Activated B cell treated with CpG ODN at 0.5 μM for 24 hours (primary cell): Measurements from ENCODE around the gene TRUB2. TPM values are rescaled to one million over a fixed set of nuclear protein-coding genes. Genes with fewer than 3 reads are reported as not detected.
"Not testable (repeated sequence)": the region's sequence is repeated elsewhere in the genome, so short reads cannot be mapped to it uniquely, and the experiment has no call there.

Experiments used
- ATAC-seq: fragments of 200-7000 bp; cut with Tn5 transposase; one replicate; pipeline ENCODE4 v1.10.0; 2021; ENCODE audit warnings: low read depth, mild to moderate bottlenecking, moderate library complexity
- CTCF ChIA-PET: fragments of 350-600 bp; sonication (Branson Sonifier 250); formaldehyde crosslinking; loops from one replicate; lab custom pipeline; 2021; ENCODE audit warnings: antibody characterized with exemption; lab: Charles Lee
- POLR2A ChIA-PET: fragments of 350-600 bp; sonication (Branson Sonifier 250); formaldehyde crosslinking; loops from one replicate; lab custom pipeline; 2021; ENCODE audit warnings: antibody characterized with exemption; lab: Charles Lee
- DNase-seq: peaks from one replicate; pipeline ENCODE4 v3.0.0; 2022
- H3K27ac Mint-ChIP-seq: one replicate; pipeline ENCODE4 v1.8.0; 2020; ENCODE audit warnings: mixed read lengths
- H3K27me3 Mint-ChIP-seq: one replicate; pipeline ENCODE4 v1.8.0; 2021; ENCODE audit warnings: mixed read lengths
- H3K36me3 Mint-ChIP-seq: one replicate; pipeline ENCODE4 v1.8.0; 2021; ENCODE audit warnings: low read depth, mixed read lengths
- H3K4me1 Mint-ChIP-seq: one replicate; pipeline ENCODE4 v1.8.0; 2021; ENCODE audit warnings: mixed read lengths
- H3K4me3 Mint-ChIP-seq: one replicate; pipeline ENCODE4 v1.8.0; 2020; ENCODE audit warnings: mild to moderate bottlenecking, mixed read lengths
- H3K9me3 Mint-ChIP-seq: one replicate; pipeline ENCODE4 v1.8.0; 2020; ENCODE audit warnings: mixed read lengths
- intact Hi-C: fragments of 100-400 bp; cut with micrococcal nuclease; formaldehyde crosslinking; loops from one replicate; pipeline ENCODE4 v1.15.1; 2024
- total RNA-seq: library from RNA; stranded (reverse); gene quantifications from 2 replicates; pipeline ENCODE4 v1.2.3, GENCODE V29; 2022
- TF ChIP-seq, protein P1 (sequence below): fragments of 200-600 bp; IDR thresholded peaks from one replicate; pipeline ENCODE4 v1.8.0; 2022; ENCODE audit warnings: antibody characterized with exemption, mild to moderate bottlenecking

The TRUB2 gene
- total RNA-seq, 1 donor from 2014 or later: 32.6 TPM

DNA sequence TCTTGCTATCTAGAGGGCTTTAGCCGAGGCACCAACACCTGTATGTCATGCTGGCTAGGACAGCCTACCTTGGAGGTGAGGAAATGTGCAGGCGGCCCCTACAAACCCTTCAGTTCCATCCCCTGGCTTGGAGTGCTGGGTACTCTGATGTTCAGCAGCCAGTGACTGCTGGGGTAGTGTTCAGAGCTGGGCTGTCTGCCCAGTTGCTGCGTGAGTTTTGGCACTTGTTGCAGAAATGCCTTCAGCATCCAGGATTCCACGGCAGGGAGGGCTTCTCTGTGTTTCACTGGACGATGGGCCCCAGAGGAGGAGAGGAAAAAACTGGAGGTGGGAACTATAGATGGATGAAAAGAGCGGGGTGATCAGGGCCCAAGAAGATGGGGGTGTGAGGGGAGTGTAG lies 35.8 kb downstream of the TRUB2 start:
- CTCF ChIA-PET: no interaction called here
- no peak for DNase-seq
- Mint-ChIP-seq H3K4me1 (peaks cover 7% of the 10 kb centered on the region), H3K9me3 (no peaks in the 10 kb centered on the region), H3K4me3 (no peak overlapping the region), H3K27me3 (no peaks in the 10 kb centered on the region), H3K36me3 (peaks cover 17% of the 10 kb centered on the region), H3K27ac (no peak overlapping the region)
- TF ChIP-seq, protein P1, sequence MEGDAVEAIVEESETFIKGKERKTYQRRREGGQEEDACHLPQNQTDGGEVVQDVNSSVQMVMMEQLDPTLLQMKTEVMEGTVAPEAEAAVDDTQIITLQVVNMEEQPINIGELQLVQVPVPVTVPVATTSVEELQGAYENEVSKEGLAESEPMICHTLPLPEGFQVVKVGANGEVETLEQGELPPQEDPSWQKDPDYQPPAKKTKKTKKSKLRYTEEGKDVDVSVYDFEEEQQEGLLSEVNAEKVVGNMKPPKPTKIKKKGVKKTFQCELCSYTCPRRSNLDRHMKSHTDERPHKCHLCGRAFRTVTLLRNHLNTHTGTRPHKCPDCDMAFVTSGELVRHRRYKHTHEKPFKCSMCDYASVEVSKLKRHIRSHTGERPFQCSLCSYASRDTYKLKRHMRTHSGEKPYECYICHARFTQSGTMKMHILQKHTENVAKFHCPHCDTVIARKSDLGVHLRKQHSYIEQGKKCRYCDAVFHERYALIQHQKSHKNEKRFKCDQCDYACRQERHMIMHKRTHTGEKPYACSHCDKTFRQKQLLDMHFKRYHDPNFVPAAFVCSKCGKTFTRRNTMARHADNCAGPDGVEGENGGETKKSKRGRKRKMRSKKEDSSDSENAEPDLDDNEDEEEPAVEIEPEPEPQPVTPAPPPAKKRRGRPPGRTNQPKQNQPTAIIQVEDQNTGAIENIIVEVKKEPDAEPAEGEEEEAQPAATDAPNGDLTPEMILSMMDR: no peak
- POLR2A ChIA-PET: no interaction called here
- no peak for ATAC-seq
- intact Hi-C loops: no loop called here

DNA sequence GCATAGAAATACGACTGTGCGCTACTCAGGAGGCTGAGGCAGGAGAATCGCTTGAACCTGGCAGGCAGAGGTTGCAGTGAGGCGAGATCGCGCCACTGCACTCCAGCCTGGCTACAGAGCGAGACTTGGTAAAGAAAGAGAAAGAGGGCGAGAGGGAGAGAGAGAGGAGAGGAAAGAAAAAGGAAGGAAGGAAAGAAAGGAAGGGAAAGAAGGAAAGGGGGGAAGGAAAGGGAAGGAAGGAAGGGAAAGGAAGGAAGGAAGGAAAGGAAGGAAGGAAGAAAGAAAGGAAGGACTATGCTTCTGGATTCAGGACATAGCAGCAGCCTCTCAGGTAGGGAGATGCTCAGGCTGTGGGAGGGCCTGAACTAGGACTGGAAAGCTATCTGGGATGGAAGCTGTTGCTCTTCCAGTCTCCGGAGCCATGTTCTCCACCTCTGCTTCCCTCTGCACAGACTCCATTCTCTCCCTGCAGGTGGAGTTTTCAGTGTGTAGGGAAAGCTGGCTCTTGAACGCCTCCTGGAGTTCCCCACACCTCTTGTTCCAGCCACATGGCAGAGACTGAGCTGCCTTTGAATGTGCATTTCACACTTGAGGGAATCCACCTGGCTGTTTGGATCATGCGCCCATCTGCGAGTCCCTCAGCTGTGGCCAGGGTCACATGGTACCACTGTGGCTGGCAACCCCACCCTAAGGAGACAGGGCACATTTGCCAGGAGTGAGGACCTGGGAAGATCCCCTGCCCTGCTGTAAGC lies 37.0 kb downstream of the TRUB2 start:
- ChIA-PET CTCF (no interaction called here), POLR2A (interaction anchor here (1.0 kb wide), 1 partner anchor 9 kb away, joined by 5 read pairs; the partner anchor contains the start of genes GOLGA2 and SWI5)
- peaks cover 17% of the 10 kb centered on the region for H3K36me3 Mint-ChIP-seq
- H3K4me3 Mint-ChIP-seq: no peak overlapping the region
- ATAC-seq (no peak), DNase-seq (no peak)
- no peaks in the 10 kb centered on the region for H3K9me3 Mint-ChIP-seq
- intact Hi-C loops: no loop called here
- peaks cover 7% of the 10 kb centered on the region for H3K4me1 Mint-ChIP-seq
- no peak overlapping the region for H3K27ac Mint-ChIP-seq
- H3K27me3 Mint-ChIP-seq: no peaks in the 10 kb centered on the region
- TF ChIP-seq, protein P1: no peak

DNA sequence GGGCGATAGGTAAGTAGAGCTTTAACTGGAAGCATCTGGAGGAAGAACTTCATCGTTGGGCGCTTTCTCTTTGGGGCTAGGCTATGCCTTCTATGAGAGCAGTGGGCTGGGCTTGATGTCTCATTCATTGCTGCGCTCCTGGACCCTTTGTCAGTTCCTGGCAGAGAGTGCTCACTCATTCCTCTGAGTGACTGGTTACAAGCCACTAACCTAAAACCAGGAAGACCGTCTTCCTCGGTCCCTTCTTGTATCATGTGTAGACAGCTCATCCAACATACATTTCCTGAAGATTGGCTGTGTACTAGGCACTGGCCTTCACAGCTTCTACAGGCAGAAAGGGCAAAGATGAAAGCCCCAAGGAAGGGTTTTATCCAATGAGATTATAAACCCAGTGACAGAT lies 39.7 kb downstream of the TRUB2 start:
- Mint-ChIP-seq H3K27me3 (no peaks in the 10 kb centered on the region), H3K4me1 (peaks cover 9% of the 10 kb centered on the region), H3K4me3 (no peak overlapping the region), H3K36me3 (peaks cover 5% of the 10 kb centered on the region), H3K27ac (no peak overlapping the region), H3K9me3 (no peaks in the 10 kb centered on the region)
- intact Hi-C loops: no loop called here
- TF ChIP-seq, protein P1: no peak
- POLR2A ChIA-PET: no interaction called here
- DNase-seq: no peak
- CTCF ChIA-PET: no interaction called here
- no peak for ATAC-seq

DNA sequence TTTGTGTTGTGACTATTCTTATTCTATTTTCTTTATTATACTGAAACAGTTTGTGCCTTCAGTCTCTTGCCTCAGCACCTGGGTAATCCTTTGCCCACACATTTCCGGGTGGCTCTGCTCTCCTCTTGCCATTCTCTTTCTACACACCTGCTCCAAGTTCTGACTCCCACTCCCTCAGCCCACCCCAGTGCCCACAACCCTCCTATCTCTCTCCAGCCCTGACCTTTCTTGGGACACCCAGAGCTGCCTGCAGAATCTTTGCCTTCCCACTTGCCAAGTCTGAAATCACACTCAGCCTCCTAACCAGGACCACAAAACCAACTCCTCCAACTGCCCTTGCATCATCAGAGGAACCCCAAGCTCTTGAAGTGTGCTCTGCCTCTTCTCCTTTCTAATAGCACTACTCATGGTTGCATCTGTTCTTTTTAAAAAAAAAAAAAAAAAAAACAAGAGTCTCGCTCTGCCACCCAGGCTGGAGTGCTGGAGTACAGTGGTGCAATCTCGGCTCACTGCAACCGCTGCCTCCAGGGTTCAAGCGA lies 42.1 kb downstream of the TRUB2 start:
- intact Hi-C loops: no loop called here
- no peak for DNase-seq
- H3K9me3 Mint-ChIP-seq: no peaks in the 10 kb centered on the region
- ChIA-PET POLR2A (interaction anchor here (0.7 kb wide), 1 partner anchor 123 kb away, joined by 5 read pairs; no protein-coding TSS in a partner anchor), CTCF (no interaction called here)
- H3K27ac Mint-ChIP-seq: no peak overlapping the region
- H3K27me3 Mint-ChIP-seq: no peaks in the 10 kb centered on the region
- H3K36me3 Mint-ChIP-seq: peaks cover 6% of the 10 kb centered on the region
- H3K4me3 Mint-ChIP-seq: no peak overlapping the region
- H3K4me1 Mint-ChIP-seq: peaks cover 23% of the 10 kb centered on the region
- ATAC-seq: no peak
- TF ChIP-seq, protein P1: no peak

DNA sequence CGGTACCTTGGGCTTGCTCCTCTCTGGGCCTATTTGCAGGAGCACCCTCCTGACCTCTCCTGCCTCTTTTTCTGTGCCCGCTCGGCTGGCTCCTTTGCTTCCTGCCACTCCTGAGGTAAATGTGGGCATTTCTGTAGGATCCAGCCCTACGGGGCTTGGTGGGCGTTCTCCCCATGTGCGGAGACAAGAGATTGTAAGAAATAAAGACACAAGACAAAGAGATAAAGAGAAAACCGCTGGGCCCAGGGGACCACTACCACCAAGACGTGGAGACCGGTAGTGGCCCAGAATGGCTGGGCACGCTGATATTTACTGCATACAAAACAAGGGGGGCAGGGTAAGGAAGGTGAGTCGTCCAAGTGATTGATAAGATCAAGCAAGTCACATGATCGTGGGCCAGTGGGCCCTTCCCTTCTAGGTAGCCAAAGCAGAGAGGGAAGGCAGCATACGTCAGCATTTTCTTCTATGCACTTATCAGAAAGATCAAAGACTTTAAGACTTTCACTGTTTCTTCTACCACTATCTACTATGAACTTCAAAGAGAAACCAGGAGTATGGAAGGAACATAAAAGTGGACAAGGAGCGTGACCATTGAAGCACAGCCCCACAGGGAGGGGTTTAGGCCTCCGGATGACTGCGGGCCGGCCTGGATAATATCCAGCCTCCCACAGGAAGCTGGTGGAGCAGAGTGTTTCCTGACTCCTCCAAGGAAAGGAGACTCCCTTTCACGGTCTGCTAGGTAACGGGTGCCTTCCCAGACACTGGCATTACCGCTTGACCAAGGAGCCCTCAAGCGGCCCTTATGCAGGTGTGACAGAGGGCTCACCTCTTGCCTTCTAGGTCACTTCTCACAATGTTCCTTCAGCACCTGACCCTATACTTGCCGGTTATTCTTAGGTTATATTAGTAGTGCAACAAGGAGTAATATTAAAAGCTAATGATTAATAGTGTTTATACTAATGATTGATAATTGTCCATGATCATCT lies 42.9 kb downstream of the TRUB2 start:
- peaks cover 27% of the 10 kb centered on the region for H3K4me1 Mint-ChIP-seq
- H3K27me3 Mint-ChIP-seq, DNase-seq, H3K36me3 Mint-ChIP-seq, H3K9me3 Mint-ChIP-seq, H3K27ac Mint-ChIP-seq, CTCF ChIA-PET, H3K4me3 Mint-ChIP-seq, ATAC-seq: not testable (repeated sequence)
- POLR2A ChIA-PET: interaction anchor here (0.7 kb wide), 1 partner anchor 122 kb away, joined by 5 read pairs; no protein-coding TSS in a partner anchor
- intact Hi-C loops: loop anchor here (5.0 to 10.0 kb wide), 4 partner anchors 87 to 275 kb away; partner anchors contain the start of genes CIZ1, ODF2 and SPTAN1
